ENCODE results near the gene RFX7.

Gene RFX7

DNA sequence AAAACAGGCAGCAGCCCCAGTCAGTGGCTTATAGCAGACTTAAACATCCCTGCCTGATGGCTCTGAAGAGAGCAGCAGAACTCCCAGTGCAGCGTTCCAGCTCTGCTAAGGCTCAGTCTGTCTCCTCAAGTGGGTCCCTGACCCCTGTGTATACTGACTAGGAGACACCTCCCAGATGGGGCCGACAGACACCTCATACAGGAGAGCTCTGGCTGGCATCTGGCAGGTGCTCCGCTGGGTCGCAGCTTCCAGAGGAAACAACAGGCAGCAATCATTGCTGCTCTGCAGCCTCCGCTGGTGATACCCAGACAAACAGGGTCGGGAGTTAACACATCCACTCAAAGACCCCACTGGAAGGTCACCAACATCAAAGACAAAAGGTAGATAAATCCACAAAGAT is 93.5 kb downstream of the RFX7 start:
- no peak overlapping the region for H3K27ac ChIP-seq
- TF ChIP-seq, protein P1, sequence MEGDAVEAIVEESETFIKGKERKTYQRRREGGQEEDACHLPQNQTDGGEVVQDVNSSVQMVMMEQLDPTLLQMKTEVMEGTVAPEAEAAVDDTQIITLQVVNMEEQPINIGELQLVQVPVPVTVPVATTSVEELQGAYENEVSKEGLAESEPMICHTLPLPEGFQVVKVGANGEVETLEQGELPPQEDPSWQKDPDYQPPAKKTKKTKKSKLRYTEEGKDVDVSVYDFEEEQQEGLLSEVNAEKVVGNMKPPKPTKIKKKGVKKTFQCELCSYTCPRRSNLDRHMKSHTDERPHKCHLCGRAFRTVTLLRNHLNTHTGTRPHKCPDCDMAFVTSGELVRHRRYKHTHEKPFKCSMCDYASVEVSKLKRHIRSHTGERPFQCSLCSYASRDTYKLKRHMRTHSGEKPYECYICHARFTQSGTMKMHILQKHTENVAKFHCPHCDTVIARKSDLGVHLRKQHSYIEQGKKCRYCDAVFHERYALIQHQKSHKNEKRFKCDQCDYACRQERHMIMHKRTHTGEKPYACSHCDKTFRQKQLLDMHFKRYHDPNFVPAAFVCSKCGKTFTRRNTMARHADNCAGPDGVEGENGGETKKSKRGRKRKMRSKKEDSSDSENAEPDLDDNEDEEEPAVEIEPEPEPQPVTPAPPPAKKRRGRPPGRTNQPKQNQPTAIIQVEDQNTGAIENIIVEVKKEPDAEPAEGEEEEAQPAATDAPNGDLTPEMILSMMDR (conservative IDR thresholded peaks at IDR 0.05) = no peak

DNA sequence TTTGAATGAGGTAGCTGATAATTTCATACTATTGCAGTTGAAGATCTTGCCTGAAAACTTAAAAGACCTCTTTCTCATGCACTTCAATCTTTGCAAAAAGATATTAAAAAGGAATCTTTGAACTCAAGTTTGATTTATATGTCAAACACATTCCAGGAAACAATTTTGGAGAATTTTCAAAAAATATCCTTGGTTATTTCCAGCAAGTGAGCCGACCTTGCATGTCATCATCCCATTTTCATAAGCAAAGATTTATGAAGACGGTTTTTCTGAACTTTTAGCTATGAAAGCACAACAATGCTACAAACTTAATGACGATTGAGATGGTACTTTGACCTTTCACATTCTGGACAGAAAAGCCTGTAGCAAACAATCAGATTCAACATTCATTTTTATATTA is 95.6 kb downstream of the RFX7 start:
- TF ChIP-seq, protein P1 (conservative IDR thresholded peaks at IDR 0.05) = no peak
- no peak overlapping the region for H3K27ac ChIP-seq

DNA sequence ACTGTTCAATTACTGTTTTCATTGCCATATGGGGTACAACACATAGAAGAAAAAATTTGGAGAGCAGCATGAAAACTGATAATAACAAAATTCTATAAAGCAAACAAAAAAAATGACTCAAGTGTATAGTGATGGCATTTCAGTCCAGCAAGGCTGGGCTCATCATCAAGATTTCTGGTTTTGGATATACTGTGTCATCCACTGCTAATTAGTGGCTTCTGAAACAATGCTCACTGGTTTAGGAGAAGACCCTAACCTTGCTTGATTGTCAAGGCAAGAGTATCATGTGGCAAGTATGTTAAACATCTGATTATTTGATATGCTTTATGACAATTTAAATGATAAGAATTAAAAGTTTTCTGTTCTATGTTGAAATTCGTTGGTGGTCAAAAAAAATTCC is 96.9 kb downstream of the RFX7 start:
- H3K27ac ChIP-seq = no peak overlapping the region
- TF ChIP-seq, protein P1 (conservative IDR thresholded peaks at IDR 0.05) = no peak

DNA sequence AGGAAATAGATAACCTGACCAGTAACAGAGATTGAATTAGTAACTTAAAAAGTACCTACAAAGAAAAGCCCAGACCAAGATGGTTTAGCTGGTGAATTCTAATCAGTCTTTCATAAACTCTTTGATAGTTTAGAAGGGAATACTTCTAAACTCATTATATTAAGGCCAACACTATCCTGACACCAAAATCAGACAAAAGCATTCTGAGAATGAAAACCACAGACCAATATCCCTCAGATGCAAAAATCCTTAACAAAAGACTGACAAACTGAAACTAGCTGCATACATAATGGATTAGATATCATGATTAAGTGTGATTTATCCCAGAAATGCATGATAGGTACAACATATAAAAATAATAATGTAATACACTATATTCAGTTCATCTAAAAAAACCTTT is 115.6 kb downstream of the RFX7 start:
- TF ChIP-seq, protein P1 (conservative IDR thresholded peaks at IDR 0.05) = no peak
- H3K27ac ChIP-seq = no peak overlapping the region

DNA sequence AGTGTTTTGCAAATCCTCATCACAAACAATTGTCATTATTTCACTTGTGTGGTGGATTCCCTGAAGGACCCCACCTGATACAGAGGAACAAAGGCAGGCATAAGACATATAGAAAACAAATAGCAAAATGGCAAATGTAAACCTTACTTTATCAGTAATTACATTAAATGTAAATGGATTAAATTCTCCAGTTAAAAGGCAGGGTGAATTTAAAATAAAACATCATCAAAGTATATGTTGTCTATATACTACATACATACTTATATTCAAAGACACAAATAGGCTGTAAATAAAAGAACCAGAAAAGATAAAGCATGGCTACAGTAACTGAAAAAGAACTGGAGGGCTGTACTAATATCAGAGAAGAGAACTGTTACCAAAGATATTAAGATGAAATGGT is 117.3 kb downstream of the RFX7 start:
- TF ChIP-seq, protein P1 (conservative IDR thresholded peaks at IDR 0.05) = no peak
- H3K27ac ChIP-seq = no peak overlapping the region

DNA sequence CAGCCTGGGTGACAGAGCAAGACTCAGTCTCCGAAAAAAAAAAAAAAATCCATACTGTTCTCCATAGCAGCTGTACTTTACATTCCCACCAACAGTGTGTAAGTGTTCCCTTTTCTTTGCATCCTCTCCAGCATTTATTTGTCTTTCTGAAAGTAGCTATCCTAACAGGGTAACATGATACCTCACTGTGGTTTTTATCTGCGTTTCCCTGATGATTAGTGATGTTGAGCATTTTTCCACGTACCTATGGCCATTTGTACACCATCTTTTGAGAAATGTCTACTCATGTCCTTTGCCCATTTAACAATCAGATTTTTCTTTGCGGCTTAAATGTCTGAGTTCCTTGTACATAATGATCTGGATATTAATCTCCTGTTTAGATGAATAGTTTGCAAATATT is 119.3 kb downstream of the RFX7 start:
- TF ChIP-seq, protein P1 (conservative IDR thresholded peaks at IDR 0.05) = no peak
- H3K27ac ChIP-seq = no peak overlapping the region

DNA sequence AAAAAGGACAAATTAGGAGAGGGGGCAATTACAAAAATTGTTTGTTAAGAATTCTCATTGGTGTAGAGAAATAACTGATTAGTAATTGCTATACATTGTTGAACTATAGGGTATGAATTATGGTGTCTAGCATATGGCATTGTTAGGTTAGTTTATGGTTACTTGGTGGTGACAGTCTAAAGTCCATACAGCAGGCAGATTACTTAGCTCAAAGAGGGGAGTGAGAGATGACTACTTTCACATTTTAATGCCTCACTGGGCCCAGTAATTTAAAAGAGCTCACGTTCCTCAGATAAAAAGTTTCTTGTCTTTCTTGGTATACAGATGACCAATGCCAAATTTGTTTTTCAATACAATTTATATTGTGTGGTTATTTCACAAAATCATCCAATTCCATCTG is 137.8 kb downstream of the RFX7 start:
- H3K27ac ChIP-seq = no peak overlapping the region
- TF ChIP-seq, protein P1 (conservative IDR thresholded peaks at IDR 0.05) = no peak

DNA sequence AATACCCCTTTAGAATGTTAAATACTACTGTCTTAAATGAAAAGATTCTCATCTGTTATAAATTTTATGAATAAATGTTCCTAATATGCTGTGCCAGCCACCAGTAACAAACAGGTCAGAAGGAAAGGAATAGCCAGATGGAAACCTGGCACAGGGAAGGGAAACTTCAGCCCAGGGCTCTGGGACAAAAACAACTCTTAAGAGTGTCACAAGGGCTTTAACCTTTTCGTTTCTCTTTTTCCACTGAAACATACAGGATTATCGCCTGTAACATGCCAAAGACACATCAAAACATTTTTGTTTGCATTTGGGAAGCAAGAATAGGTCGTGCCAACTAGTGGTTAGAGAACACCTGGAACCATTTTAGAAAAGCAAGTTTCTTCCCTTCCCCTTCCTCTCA is 141.2 kb downstream of the RFX7 start:
- H3K27ac ChIP-seq = no peak overlapping the region
- TF ChIP-seq, protein P1 (conservative IDR thresholded peaks at IDR 0.05) = no peak
